WI38 (cell line): ENCODE data around the gene SMYD3.

Experiments used
- H3K4me3 ChIP-seq: 2 replicates; pipeline ENCODE4 v1.5.1; 2011; ENCODE audit warnings: low read depth, mild to moderate bottlenecking, control low read depth, low read length
- TF ChIP-seq, protein P1 (sequence below): IDR thresholded peaks from 2 replicates; pipeline ENCODE4 v1.5.1; 2012; ENCODE audit warnings: low read depth, mild to moderate bottlenecking, control low read depth, low read length

SMYD3 gene

DNA sequence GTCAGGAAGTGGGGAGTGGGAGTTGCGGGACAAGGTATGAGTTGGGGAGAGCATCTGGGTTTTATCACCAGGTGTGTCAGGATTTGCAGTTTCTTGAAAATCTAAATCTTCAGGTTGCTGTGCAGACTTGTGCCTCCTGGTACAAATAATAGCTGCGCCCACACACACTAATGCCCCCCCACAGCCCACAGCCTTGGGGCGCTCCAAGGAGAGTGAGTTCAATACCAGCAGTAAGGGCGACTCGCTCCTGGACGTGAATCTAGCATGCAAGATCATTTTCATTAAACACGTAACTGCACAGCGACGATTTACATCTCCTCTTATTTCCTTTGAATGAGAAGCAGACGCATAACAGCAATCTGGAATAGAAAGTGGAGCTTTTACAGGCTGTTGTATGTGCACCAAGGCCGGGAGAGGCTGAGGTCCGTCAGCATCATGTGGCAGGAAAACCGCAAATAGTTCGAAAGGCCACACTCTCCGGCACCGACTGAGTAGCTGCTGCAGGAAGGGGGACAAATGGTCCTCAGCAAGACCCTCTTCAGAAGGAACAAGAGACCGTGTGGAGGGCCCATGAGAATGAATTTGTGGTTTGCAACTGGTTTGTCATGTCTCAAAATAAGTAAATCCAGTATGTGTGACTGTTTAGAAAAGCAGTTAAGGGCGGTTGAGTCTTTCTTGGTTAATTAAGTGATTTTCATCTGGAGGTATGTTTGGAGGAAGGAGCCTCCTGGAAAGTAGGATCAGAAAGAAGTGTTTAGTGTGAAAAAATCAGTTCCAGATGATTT lies 439.5 kb downstream of the SMYD3 start:
- H3K4me3 ChIP-seq, result peak overlapping the region; percentile 42

DNA sequence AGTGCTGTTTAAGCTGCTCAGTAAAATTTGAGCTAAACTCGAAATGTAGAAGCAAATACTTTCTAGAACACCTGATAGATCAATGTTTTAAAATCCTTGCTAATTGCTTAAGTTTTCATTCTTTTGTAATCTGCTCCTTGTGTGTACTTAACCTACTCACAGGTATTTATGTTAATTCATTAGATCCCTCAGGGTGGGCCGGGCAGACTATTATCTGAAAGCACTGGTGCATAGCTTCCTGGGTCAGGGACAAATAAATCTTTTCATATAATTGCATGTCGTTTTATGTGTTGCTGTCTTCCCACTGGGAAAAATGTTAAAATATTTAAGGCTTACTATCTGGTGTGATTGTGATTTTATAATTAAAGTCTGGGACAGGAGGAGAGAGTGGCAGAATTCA lies 440.5 kb downstream of the SMYD3 start:
- H3K4me3 ChIP-seq, result no peak overlapping the region
- TF ChIP-seq, protein P1, sequence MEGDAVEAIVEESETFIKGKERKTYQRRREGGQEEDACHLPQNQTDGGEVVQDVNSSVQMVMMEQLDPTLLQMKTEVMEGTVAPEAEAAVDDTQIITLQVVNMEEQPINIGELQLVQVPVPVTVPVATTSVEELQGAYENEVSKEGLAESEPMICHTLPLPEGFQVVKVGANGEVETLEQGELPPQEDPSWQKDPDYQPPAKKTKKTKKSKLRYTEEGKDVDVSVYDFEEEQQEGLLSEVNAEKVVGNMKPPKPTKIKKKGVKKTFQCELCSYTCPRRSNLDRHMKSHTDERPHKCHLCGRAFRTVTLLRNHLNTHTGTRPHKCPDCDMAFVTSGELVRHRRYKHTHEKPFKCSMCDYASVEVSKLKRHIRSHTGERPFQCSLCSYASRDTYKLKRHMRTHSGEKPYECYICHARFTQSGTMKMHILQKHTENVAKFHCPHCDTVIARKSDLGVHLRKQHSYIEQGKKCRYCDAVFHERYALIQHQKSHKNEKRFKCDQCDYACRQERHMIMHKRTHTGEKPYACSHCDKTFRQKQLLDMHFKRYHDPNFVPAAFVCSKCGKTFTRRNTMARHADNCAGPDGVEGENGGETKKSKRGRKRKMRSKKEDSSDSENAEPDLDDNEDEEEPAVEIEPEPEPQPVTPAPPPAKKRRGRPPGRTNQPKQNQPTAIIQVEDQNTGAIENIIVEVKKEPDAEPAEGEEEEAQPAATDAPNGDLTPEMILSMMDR, result no peak

More for the DNA sequence above, 439.5 kb downstream of the SMYD3 start:
- TF ChIP-seq, protein P1, result no peak

DNA sequence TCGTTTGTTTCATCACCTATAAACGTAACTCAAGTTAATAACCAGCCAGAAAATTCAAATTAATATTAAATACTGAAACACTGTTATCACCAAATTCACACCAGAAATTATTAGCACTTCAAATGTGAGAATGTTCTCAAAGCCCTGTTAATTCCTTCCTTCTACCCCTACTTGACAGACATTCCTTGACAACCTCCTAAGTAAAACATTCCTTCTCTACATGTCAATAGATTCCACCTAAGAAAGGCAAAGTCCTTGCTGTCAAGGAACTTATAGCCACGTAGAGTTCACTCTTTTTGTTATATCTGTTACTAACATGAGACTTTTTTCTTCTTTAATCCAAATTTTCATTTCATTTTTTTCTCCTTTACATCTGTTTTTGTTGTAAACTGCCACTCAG lies 441.5 kb downstream of the SMYD3 start:
- TF ChIP-seq, protein P1, result no peak
- no peak overlapping the region for H3K4me3 ChIP-seq

DNA sequence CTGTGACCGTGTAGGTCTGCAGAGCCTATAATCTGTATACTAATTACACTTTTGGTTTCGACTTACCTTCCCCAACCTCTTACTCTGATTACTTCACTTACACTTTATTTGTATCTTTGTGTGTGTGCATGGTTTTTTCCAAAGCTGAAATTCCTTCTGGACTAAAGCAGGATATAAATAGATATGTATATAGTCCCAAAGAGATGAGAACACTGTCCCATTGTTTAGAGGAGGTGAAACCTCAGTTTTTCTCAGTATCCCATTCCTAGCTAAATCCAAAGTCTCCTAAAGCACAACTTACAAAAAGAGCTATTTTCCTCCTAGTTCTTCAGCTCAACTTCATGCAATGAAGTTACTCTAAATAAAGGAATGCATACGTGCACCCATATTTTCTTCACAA lies 442.2 kb downstream of the SMYD3 start:
- no peak overlapping the region for H3K4me3 ChIP-seq
- TF ChIP-seq, protein P1, result no peak

DNA sequence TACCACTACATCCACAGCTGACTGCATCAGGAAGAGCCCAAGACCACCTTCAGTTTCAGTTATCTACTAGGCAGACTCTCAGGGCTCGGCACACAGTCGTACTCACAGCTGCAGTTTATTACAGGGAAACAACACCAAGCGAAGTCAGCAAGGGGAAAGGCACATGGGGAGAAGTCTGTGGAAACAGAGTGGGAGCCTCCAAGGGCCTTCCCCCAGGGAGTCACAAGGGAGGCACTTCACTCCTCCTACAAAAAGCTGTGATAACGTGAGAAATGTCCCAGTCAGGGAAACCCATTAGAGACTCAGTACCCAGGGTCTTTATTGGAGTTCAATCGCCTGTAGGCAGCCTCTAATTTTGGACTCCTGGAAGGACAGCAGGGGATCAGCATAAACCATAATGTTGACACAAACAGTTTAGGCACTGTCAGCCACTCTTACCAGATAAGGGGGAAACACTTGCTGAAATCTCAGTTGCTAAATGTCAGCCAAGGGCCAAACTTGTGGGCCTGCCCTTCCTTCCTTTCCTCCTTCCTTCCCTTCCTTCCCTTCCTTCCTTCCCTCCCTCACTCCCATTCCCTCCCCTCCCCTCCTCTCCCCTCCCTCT lies 444.0 kb downstream of the SMYD3 start:
- H3K4me3 ChIP-seq, result no peak overlapping the region
- TF ChIP-seq, protein P1, result no peak

DNA sequence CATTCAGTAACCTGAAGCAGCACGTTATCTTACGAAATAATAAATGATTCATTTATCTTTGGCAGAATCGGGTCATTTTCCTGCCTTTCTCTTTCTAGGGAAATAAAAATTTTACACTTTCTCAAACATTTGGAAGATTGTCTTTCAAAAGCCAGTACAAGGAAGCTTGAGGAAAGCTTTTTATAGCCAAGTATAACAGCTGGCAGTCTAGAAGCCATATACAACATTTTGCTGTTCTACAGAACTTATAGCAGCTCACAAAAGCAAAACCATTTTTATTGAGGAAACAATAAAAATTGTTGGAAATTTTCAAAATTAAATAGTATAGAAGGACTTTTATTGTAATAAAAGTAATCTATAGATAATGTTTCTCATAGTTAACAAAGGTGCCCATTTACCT lies 448.6 kb downstream of the SMYD3 start:
- H3K4me3 ChIP-seq, result no peak overlapping the region
- TF ChIP-seq, protein P1, result no peak

DNA sequence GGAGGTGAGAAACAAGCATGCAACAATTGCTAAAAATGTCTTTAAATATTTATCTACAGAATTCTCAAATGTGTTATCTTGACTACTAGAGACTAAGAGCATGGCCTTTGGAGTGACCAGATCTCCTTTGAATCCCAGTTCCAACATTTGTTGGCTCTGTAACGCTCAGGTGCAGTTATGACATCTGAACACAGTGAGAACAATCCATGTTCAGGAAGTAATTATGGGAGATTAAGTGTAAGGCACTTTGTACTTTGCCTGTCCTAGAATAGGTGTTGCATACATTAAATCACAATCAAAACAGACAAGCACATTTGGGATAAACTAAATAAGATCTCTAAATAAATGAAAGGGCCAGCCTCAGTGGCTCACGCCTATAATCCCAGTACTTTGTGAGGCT lies 454.5 kb downstream of the SMYD3 start:
- TF ChIP-seq, protein P1, result no peak
- no peak overlapping the region for H3K4me3 ChIP-seq
